Pancreas (tissue), 10 donors: ENCODE measurements around the gene SPATS2L. TPM values are rescaled to one million over a fixed set of nuclear protein-coding genes. Genes with fewer than 3 reads are reported as not detected.

Experiments used
- ATAC-seq, 4 donors: fragments of 200-7000 bp; cut with Tn5 transposase; one replicate each; pipeline versions ENCODE4 v1.8.0 to v1.9.1; 2020; ENCODE audit warnings: mild to moderate bottlenecking in 4 of 4, moderate library complexity in 4 of 4
- DNase-seq, 6 donors: peaks; one replicate each; pipeline ENCODE4 v3.0.0-alpha.2; 2020
- FAIRE-seq: peaks from 2 replicates; lab custom pipeline; 2012; peaks lifted over from hg19 to GRCh38; lab: Jason Lieb, UNC
- H3K27ac ChIP-seq, 4 donors: fragments of 200-600 bp; sonication (generic); 1 replicate in 3 of 4; 2 replicates in 1 of 4; pipeline versions ENCODE4 v1.5.0 to v1.8.0; 2020
- H3K27me3 ChIP-seq, 4 donors: fragments of 200-600 bp; one replicate each; pipeline ENCODE4 v1.8.0; 2021
- H3K36me3 ChIP-seq, 3 donors: fragments of 200-600 bp; sonication (generic) in 1 of 3; one replicate each; pipeline versions ENCODE4 v1.5.0 to v1.8.0; 2020 to 2021
- H3K4me1 ChIP-seq, 3 donors: fragments of 200-600 bp; one replicate each; pipeline ENCODE4 v1.8.0; 2021
- H3K4me3 ChIP-seq, 4 donors: fragments of 200-600 bp; sonication (generic) in 2 of 4; one replicate each; pipeline versions ENCODE4 v1.5.0 to v1.8.0; 2020 to 2021
- H3K9me3 ChIP-seq, 4 donors: fragments of 200-600 bp; one replicate each; pipeline ENCODE4 v1.8.0; 2021
- WGBS, 2 donors: extraction: QIAGEN DNeasy Blood & Tissue Kit; methylation state at CpG; one replicate each; pipeline ENCODE4 v1.1.7; 2013; 5-methylcytosine and 5-hydroxymethylcytosine counted together
- intact Hi-C, 3 donors: fragments of 100-400 bp; cut with DNase I; formaldehyde crosslinking; loops; one replicate each; pipeline versions ENCODE4 v1.11.1 to v1.14.2; 2022
- polyA plus RNA-seq, 2 donors: library from polyadenylated mRNA; stranded (reverse); fragments of 200-250 nt; gene quantifications; one replicate each; pipeline ENCODE4 v1.2.3, GENCODE V29; 2013
- total RNA-seq, 6 donors: library from RNA; stranded (reverse); fragmentation: NEBNext Ultra II Directional in 4 of 6; extraction: Animal tissue kit (Norgen Biotek cat#: 25700) in 4 of 6; gene quantifications; one replicate each; pipeline versions ENCODE4 v1.2.1 to v1.2.4, GENCODE V29; 2021 to 2023
- TF ChIP-seq, protein P1 (sequence below), 4 donors: fragments of 200-600 bp; sonication (generic) in 3 of 4; IDR thresholded peaks; one replicate each; pipeline versions ENCODE4 v1.5.0 to v1.8.0; 2021; ENCODE audit warnings: antibody characterized with exemption in 4 of 4
- donor health status: healthy with polysubstance abuse.
- donor health status: DM: no; HTN: no; CAD: no; lungs with moderate emphysema.
- donor health status: DM: no; HTN: no; CAD: no.
- donor health status: control.
- donor health status: control.
- donor health status: Bipolar disorder and iron deficiency.
- donor health status: DM: yes; HTN: yes; CAD: no.
- donor health status: DM: no; HTN: no; CAD: no.
- donor health status: DM: no; HTN: no; CAD: no.
- donor health status: DM: yes; HTN: yes; CAD: no.

Gene SPATS2L
- total and polyA plus RNA-seq, 8 donors = 28.8 to 87.0 (median 40.8) TPM

DNA sequence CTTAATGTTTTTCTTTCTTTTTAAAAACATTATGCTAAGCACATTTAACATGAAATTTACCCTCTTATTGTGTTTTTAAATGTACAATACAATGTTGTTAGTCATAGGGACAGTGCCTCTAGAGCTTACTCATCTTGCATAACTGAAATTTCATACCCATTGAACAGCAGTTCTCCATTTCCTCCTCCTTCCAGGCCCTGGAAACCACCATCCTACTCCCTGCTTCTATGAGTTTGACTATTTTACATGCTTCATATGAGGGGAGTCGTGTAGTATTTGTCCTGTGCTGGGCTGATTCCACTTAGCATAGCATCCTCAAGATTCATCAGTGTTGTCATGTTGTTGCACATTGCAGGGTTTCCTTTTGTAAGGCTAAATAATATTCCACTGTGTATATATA, 92.6 kb downstream of the SPATS2L start:
- no peak overlapping the region for H3K27ac ChIP-seq
- TF ChIP-seq, protein P1, sequence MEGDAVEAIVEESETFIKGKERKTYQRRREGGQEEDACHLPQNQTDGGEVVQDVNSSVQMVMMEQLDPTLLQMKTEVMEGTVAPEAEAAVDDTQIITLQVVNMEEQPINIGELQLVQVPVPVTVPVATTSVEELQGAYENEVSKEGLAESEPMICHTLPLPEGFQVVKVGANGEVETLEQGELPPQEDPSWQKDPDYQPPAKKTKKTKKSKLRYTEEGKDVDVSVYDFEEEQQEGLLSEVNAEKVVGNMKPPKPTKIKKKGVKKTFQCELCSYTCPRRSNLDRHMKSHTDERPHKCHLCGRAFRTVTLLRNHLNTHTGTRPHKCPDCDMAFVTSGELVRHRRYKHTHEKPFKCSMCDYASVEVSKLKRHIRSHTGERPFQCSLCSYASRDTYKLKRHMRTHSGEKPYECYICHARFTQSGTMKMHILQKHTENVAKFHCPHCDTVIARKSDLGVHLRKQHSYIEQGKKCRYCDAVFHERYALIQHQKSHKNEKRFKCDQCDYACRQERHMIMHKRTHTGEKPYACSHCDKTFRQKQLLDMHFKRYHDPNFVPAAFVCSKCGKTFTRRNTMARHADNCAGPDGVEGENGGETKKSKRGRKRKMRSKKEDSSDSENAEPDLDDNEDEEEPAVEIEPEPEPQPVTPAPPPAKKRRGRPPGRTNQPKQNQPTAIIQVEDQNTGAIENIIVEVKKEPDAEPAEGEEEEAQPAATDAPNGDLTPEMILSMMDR (IDR thresholded peaks at IDR 0.05) = no peak
- DNase-seq (no peak), ATAC-seq (no peak), FAIRE-seq (no peak)
- no peaks in the 10 kb centered on the region for H3K36me3 ChIP-seq
- H3K27me3 ChIP-seq = no peaks in the 10 kb centered on the region
- intact Hi-C loops = no loop called here
- H3K4me3 ChIP-seq = no peak overlapping the region
- H3K4me1 ChIP-seq = peaks cover 0 to 4% (median 3%) of the 10 kb centered on the region in 3 donors
- WGBS, 2 donors = 90 to 93% methylated on average over 1 of the region's 1 CpG
- H3K9me3 ChIP-seq = no peaks in the 10 kb centered on the region

GRCh38 chr2:200399636-200400035, 93.1 kb downstream of the SPATS2L start:
- ATAC-seq (peak in 1 of 4 donors; percentile 56), DNase-seq (no peak), FAIRE-seq (no peak)
- Histone ChIP-seq H3K36me3 (no peaks in the 10 kb centered on the region), H3K4me3 (no peak overlapping the region), H3K9me3 (no peaks in the 10 kb centered on the region), H3K4me1 (peaks cover 0 to 6% (median 5%) of the 10 kb centered on the region in 3 donors), H3K27me3 (no peaks in the 10 kb centered on the region), H3K27ac (no peak overlapping the region)
- intact Hi-C loops = no loop called here
- WGBS, 2 donors = 65 to 69% methylated on average over 1 of the region's 1 CpG
- TF ChIP-seq, protein P1 (IDR thresholded peaks at IDR 0.05) = no peak

- Histone ChIP-seq H3K9me3 (no peaks in the 10 kb centered on the region), H3K4me3 (no peak overlapping the region), H3K27me3 (no peaks in the 10 kb centered on the region), H3K36me3 (no peaks in the 10 kb centered on the region), H3K4me1 (peaks cover 5 to 29% (median 25%) of the 10 kb centered on the region in 3 donors), H3K27ac (no peak overlapping the region)
- FAIRE-seq (no peak), DNase-seq (no peak), ATAC-seq (no peak)
- TF ChIP-seq, protein P1 (IDR thresholded peaks at IDR 0.05) = no peak
- WGBS, 2 donors = 89 to 91% methylated on average over 4 of the region's 4 CpGs
- intact Hi-C loops = no loop called here
Measured at GRCh38 chr2:200403814-200404213, 97.3 kb downstream of the SPATS2L start.

- ATAC-seq = no peak
- TF ChIP-seq, protein P1 (IDR thresholded peaks at IDR 0.05) = no peak
- Histone ChIP-seq H3K4me3 (no peak overlapping the region), H3K4me1 (peaks cover 5 to 29% (median 25%) of the 10 kb centered on the region in 3 donors), H3K9me3 (no peaks in the 10 kb centered on the region), H3K36me3 (no peaks in the 10 kb centered on the region), H3K27me3 (no peaks in the 10 kb centered on the region), H3K27ac (peak overlapping the region in 2 of 4 donors; percentile 79 to 88)
- no peak for DNase-seq
- intact Hi-C loops = no loop called here
- 94% methylated on average over 4 of the region's 4 CpGs for WGBS, 2 donors
- no peak for FAIRE-seq
Measured at GRCh38 chr2:200404615-200405014, 98.1 kb downstream of the SPATS2L start.

DNA sequence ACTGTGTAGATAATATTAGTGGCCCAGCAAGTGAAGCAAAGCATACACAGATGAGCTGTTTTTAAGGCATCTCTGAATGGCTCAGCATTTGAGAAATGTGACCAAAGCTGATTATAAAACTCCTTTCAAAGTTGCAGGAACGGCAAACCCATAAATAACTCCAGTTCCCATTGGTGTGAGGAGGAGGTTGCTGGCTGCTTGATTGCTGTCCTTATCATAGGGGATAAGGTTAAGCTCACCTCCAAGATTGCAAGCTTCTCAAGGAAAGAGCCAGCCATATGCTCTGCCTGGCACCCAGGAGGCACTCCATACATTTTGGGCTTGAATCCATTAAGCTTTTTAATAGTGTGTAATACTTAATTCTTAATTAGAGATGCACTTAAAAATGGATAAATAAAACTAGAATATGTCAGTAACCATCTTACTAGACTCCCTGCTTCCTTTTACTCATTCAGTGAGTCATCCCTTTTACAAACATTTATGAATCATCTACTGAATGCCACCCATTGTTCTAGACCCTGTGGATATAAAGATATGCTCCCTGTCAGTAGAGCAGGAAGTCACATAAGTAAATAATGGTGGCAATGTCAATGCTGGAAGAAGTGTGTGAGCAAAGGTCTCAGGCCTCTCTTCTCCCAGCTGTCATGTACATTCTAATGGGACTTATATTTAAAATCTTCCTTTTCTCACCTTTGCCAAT, 99.3 kb downstream of the SPATS2L start:
- DNase-seq (peak in 1 of 6 donors; percentile 24), FAIRE-seq (peak; percentile 89), ATAC-seq (peak; percentile 91 to 95 (median 94))
- no peaks in the 10 kb centered on the region for H3K36me3 ChIP-seq
- TF ChIP-seq, protein P1 (IDR thresholded peaks at IDR 0.05) = no peak
- WGBS, 2 donors = 9 to 22% methylated on average over 1 of the region's 1 CpG
- peaks cover 5 to 29% (median 21%) of the 10 kb centered on the region in 3 donors for H3K4me1 ChIP-seq
- no peaks in the 10 kb centered on the region for H3K9me3 ChIP-seq
- H3K27me3 ChIP-seq = no peaks in the 10 kb centered on the region
- no peak overlapping the region for H3K4me3 ChIP-seq
- intact Hi-C loops = no loop called here
- peak overlapping the region; percentile 51 to 88 (median 67) for H3K27ac ChIP-seq
